NCI-H1092 treated with DMSO at 0.1 percent for 48 hours (cell line): ENCODE measurements around the gene PTPRO.
A peak's percentile ranks its signal among the peaks of the same experiment; 100 is the strongest.

Experiments used
- DNase-seq: peaks from one replicate; lab custom pipeline; 2025; lab: John Stamatoyannopoulos, UW

Gene PTPRO

GRCh38 chr12:15446807-15447206 lies 124.5 kb downstream of the PTPRO start:
- no peak for DNase-seq

GRCh38 chr12:15453613-15454012 lies 131.3 kb downstream of the PTPRO start:
- DNase-seq = no peak

- no peak for DNase-seq
Measured at GRCh38 chr12:15458008-15458407, 135.7 kb downstream of the PTPRO start.

- no peak for DNase-seq
Measured at GRCh38 chr12:15468911-15469310, 146.6 kb downstream of the PTPRO start.

DNA sequence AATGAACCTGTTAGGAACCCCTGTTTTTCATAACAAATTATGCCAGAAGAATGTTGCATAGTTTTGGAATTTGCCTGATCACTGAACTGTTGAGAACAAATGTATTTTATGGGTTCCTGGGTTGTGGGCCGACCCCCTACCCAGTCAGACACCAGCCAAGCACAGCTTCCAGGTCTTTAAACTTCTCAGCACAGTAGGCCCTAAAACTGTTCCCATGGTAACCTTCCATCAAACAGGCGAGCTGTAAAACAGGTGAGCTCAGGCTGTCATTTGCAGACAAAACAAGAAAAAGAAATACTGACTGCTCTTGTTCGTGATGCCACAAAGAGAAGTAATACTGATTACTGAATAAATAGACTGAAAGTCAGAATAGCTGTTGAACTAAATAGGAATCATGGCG lies 147.0 kb downstream of the PTPRO start:
- no peak for DNase-seq

DNA sequence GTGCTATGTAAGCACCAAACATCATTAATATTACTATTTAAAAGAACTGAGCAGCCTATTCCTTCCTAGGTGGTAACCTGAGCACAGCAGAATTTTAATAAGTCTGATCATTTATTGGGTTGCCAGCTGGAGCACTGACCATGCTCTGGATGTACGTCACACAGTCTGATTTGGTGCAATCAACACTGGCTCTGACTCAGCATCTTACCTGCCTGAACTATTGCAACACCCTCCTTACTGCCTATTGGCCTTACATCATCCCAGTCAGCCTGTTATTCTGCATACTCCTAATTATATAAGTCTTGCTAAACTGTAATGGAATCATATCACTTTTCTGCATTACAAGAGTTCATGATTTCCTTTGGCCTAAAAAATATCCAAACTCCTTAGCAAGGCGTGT lies 149.7 kb downstream of the PTPRO start:
- DNase-seq = no peak

GRCh38 chr12:15474766-15475165 lies 152.5 kb downstream of the PTPRO start:
- DNase-seq = no peak

DNA sequence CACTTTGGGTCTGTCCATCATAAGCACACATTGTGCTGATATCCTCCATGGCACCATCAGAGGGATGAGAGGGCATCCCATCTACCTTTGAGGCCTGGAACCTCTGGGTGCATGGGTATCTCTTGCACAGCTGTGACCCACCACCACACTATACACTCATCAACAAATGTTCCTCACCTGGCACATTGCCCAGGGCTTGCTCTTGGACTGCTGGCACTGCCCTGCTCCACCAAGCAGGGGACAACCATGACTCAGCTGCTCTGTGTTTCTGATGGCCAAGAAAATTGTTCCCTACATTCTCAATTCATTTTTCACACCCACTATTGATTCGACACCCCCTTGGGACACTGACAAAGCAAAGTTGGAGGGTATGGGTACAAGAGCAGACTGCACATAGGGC lies 155.5 kb downstream of the PTPRO start:
- DNase-seq = no peak

DNA sequence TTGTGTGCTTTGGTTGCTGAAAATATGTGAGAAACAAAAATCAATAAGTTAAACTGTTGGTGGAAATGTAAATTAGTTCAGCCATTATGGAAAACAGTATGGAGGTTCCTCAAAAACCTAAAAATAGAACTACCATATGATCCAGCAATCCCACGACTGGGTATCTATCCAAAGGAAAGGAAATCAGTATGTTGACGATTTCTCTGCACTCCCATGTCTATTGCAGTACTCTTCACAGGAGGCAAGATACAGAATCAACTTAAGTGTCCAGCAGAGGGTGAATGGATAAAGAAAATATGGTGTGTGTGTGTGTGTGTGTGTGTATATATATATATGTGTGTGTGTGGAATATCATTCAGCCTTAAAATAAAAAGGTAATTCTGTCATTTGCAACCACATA lies 159.5 kb downstream of the PTPRO start:
- DNase-seq = no peak

GRCh38 chr12:15485466-15485865 lies 163.2 kb downstream of the PTPRO start:
- no peak for DNase-seq

GRCh38 chr12:15486859-15487258 lies 164.6 kb downstream of the PTPRO start:
- DNase-seq = no peak

DNA sequence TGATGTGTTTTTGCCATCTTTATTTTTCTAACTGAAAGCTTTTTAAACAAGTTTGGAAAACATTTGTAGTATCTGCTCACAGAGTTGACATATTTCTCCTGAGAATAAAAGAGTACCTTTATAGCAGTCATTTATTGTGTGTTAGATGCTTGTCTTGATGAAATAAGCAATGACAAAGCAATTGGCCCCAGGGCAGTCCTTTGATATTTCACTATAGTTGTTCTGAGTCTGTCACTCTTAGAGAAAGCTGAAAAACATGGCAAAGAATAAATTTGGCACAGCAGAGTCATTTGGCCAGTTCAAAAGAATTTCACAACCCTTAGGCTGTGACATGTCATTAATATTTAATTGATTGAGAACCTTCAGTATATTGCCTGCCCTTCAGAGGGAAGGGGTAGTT lies 166.2 kb downstream of the PTPRO start:
- no peak for DNase-seq

DNA sequence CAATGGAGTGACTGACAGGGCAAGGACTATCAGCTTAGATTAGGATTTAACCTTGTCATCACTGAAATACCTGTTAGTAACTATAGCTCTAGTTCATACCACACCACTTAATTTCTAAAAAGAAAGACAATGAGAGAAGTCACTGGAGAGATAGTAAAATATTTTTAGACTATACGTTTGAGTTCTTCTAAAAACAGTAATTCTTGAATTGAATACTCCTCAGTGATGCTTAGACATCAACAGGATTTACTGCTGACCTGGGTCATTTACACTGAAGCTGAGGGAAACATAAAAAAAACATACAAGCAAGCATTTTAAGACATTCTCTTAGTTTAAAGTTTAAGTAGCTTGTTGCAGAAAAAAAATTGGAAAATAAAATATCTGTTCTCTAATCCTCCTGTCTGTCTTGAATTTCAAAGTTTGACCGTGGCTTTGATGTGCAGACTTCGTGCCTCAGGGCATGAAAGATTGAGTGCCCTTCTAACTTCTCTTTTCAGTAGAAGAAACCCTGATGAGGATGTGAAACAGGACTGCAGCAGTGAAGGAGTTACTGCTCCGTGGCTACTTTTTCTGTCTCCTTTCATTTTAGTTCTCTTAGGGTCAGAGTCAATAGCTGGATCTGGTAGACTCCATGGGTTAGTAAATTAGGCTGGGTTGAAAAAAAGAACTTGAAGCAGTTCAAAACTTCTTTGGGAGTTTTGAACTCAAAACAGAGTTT lies 172.2 kb downstream of the PTPRO start:
- DNase-seq = no peak

DNA sequence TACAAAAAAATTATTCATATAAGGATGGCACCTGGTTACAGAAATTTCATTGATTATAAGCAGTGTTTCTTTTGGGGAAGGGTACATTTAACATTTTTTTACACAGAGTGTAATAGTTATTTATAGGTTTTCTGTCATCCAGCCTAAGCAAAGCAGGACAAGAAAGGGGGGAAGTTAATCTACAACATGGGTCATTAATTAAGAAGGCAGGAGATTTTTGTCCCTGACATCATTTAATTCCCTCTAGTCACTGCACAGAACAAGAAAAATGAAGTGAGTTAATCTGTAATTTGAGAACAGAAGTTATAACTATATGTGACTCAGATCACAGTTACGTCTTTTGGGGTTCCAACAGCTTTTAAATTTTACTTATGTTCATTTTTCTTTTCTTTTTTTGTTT lies 173.4 kb downstream of the PTPRO start:
- no peak for DNase-seq

DNA sequence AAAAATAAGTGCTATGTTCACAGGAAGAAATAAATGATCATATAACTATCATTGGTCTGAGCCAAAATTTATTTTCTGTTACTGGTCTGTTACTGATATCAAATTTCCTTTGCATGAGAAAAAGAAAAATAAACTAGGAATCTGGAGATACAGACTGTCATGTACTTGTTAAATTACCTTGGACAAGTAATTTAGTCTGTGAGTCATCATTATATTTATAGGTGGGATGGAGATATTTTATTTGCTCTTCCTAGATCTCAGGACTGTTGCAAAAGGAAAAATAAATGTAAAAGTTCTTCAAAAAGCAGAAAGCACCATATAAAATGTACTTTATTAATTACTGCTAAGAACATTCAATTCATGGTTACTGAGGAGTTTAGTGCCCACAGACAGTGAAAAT lies 174.4 kb downstream of the PTPRO start:
- DNase-seq = no peak

- no peak for DNase-seq
Measured at GRCh38 chr12:15497671-15498292, 175.5 kb downstream of the PTPRO start.

GRCh38 chr12:15502211-15502610 lies 179.9 kb downstream of the PTPRO start:
- no peak for DNase-seq

GRCh38 chr12:15505616-15506015 lies 183.3 kb downstream of the PTPRO start:
- DNase-seq = no peak

GRCh38 chr12:15515010-15515409 lies 192.7 kb downstream of the PTPRO start:
- no peak for DNase-seq

DNA sequence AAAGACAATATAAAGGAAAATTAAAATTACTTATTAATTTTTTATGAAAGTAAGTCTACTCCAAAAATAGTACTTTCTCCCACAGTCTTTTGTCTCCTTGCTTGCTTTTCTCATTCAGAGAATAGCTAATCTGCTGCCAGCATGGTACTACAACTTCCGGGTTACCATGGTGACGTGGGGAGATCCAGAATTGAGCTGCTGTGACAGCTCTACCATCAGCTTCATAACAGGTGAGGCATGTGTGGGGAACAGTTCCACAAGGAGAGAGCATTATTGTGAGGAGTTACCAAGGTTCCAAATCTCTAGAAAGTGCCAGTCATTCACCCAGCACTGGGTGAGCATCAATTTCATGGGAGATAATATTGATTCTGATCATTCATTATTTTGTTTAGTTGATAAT lies 197.8 kb downstream of the PTPRO start:
- DNase-seq = no peak

DNA sequence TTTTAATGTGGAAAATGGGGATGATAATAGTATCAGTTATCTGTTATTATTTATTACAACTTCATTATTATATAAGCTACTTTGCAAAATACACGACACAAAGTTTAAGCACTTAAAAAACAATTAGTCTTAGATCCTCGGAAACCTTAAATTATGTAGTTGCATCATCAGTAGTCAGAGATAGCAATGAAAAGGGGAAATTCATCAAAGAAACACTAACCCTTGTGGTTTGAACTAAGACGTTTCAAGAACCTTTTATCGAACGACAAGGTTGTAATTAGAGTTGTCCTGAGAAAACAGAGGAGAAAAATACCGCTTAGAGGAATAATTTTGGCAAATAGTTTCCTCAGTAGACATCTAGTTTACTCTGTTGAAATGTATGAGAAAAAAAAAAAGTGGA lies 198.5 kb downstream of the PTPRO start:
- DNase-seq = no peak

- peak; percentile 72 for DNase-seq
Measured at GRCh38 chr12:15522574-15523187, 200.4 kb downstream of the PTPRO start.

DNA sequence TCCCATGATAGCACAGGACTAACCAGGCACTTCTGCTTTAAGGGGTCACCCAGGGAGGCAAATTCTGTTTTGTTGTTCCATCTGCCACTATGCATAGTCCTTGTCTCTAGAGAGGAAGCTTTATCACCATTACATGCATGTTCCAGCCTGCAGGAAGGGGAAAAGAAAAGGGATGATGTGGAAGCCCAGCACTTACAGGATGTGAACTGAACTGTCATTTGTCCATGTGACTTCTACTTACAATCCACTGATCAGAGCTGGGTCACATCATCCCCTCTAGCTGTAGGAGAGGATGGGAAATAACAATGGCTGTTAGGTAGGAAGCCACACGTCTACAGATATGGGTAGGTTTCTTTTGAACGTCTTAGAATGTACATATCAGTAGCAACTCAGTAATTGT lies 203.1 kb downstream of the PTPRO start:
- DNase-seq = no peak

DNA sequence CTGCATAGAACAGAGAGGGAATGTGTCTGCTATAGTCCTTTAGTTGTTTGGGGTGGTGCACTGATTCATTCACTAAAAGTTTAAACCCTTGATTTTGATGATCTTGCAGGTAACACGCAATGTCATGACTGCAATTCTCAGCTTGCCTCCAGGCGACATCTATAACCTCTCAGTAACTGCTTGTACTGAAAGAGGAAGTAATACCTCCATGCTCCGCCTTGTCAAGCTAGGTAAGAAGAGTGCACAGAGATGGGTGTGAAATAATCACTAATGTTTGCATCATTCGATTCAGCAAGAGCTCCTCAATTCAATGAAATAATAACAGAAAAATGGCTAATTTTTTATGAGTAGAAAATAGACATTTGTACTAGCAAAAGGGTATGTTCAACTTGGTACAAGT lies 203.7 kb downstream of the PTPRO start:
- no peak for DNase-seq
